HepG2 (cell line): ENCODE data around the gene ZNF644. TPM values are rescaled to one million over a fixed set of nuclear protein-coding genes. Genes with fewer than 3 reads are reported as not detected.

Experiments
- AHDC1 ChIP-seq: sonication (generic); formaldehyde crosslinking; IDR thresholded peaks from 2 replicates; pipeline ENCODE4 v1.5.1; 2020; ENCODE audit warnings: mild to moderate bottlenecking, missing genetic modification reagents, borderline replicate concordance
- FOXK1 ChIP-seq: sonication (generic); formaldehyde crosslinking; IDR thresholded peaks from 2 replicates; pipeline ENCODE4 v1.4.0; 2020; ENCODE audit warnings: low read depth, missing genetic modification reagents, borderline replicate concordance
- IRF9 ChIP-seq: sonication (generic); formaldehyde crosslinking; IDR thresholded peaks from 2 replicates; pipeline ENCODE4 v1.8.0; 2022; ENCODE audit warnings: missing genetic modification reagents, mild to moderate bottlenecking, borderline replicate concordance
- MIER3 ChIP-seq: IDR thresholded peaks from 2 replicates; pipeline ENCODE4 v1.6.1; 2016; ENCODE audit warnings: missing compliant biosample characterization, borderline replicate concordance
- NCOR1 ChIP-seq: fragments of 200-600 bp; sonication (generic); IDR thresholded peaks from 2 replicates; pipeline ENCODE4 v1.7.0; 2017; ENCODE audit warnings: antibody characterized with exemption, low read length, borderline replicate concordance
- NR2C2 ChIP-seq: sonication (generic); formaldehyde crosslinking; IDR thresholded peaks from 2 replicates; pipeline ENCODE4 v1.4.0; 2020; ENCODE audit warnings: missing genetic modification reagents, mild to moderate bottlenecking, moderate library complexity, borderline replicate concordance
- NR2F6 ChIP-seq, 2 experiments: IDR thresholded peaks; 2 replicates each; pipeline ENCODE4 v1.6.1; 2016; ENCODE audit warnings: antibody characterized with exemption in 1 of 2, mild to moderate bottlenecking in 1 of 2
- SMARCC2 ChIP-seq: fragments of 450-650 bp; IDR thresholded peaks from 2 replicates; pipeline ENCODE4 v1.6.1; 2017; ENCODE audit warnings: antibody characterized with exemption, mild to moderate bottlenecking
- THAP11 ChIP-seq: IDR thresholded peaks from 2 replicates; pipeline ENCODE4 v1.6.1; 2016; ENCODE audit warnings: missing biosample characterization, missing genetic modification reagents
- THYN1 ChIP-seq: sonication (generic); formaldehyde crosslinking; IDR thresholded peaks from 2 replicates; pipeline ENCODE4 v1.8.1; 2023; ENCODE audit warnings: low read depth, mild to moderate bottlenecking, moderate library complexity, missing genetic modification reagents, borderline replicate concordance
- YEATS2 ChIP-seq: sonication (generic); formaldehyde crosslinking; IDR thresholded peaks from 2 replicates; pipeline ENCODE4 v1.4.0; 2020; ENCODE audit warnings: missing genetic modification reagents, borderline replicate concordance
- ZBTB3 ChIP-seq: sonication (generic); formaldehyde crosslinking; IDR thresholded peaks from 2 replicates; pipeline ENCODE4 v1.4.0; 2020; ENCODE audit warnings: low read depth, mild to moderate bottlenecking, moderate library complexity, missing genetic modification reagents, borderline replicate concordance
- ZBTB8A ChIP-seq: sonication (generic); formaldehyde crosslinking; IDR thresholded peaks from 2 replicates; pipeline ENCODE4 v1.4.0; 2020; ENCODE audit warnings: mild to moderate bottlenecking, low read depth, missing genetic modification reagents, borderline replicate concordance
- ZNF276 ChIP-seq: sonication (generic); formaldehyde crosslinking; IDR thresholded peaks from 2 replicates; pipeline ENCODE4 v1.4.0; 2020; ENCODE audit warnings: mild to moderate bottlenecking, low read depth, missing genetic modification reagents
- ZNF331 ChIP-seq: sonication (generic); formaldehyde crosslinking; IDR thresholded peaks from 2 replicates; pipeline ENCODE4 v1.4.0; 2020; ENCODE audit warnings: missing genetic modification reagents
- ZNF446 ChIP-seq: sonication (generic); formaldehyde crosslinking; IDR thresholded peaks from 2 replicates; pipeline ENCODE4 v1.5.0; 2020; ENCODE audit warnings: mild to moderate bottlenecking, missing genetic modification reagents
- ZNF484 ChIP-seq: sonication (generic); formaldehyde crosslinking; IDR thresholded peaks from 2 replicates; pipeline ENCODE4 v1.5.1; 2020; ENCODE audit warnings: mild to moderate bottlenecking, low read depth, missing genetic modification reagents, borderline replicate concordance
- ZNF598 ChIP-seq: sonication (generic); formaldehyde crosslinking; IDR thresholded peaks from 2 replicates; pipeline ENCODE4 v1.5.1; 2020; ENCODE audit warnings: mild to moderate bottlenecking, missing genetic modification reagents, borderline replicate concordance
- ZNF839 ChIP-seq: sonication (generic); formaldehyde crosslinking; IDR thresholded peaks from 2 replicates; pipeline ENCODE4 v1.4.0; 2020; ENCODE audit warnings: missing genetic modification reagents, mild to moderate bottlenecking, borderline replicate concordance
- ZNF878 ChIP-seq: sonication (generic); formaldehyde crosslinking; IDR thresholded peaks from 2 replicates; pipeline ENCODE4 v1.8.1; 2023; ENCODE audit warnings: mild to moderate bottlenecking, missing genetic modification reagents, moderate library complexity
- polyA plus RNA-seq, 8 experiments: library from polyadenylated mRNA; depleted of rRNA in 3 of 8; stranded (reverse) in 7 of 8; unstranded in 1 of 8; fragments of >200 nt; fragmentation: Illumina TruSeq in 4 of 8; extraction: Trizol in 4 of 8; gene quantifications; 2 replicates each; pipeline versions ENCODE4 v1.2.1 to v1.2.3, GENCODE V29; 2011 to 2016; ENCODE audit warnings: low read depth in 4 of 8, missing spikeins in 1 of 8, mixed read lengths in 1 of 8; ENCODE audit not compliant: insufficient read depth in 1 of 8
- total RNA-seq, 5 experiments: library from RNA; depleted of rRNA; stranded (reverse); fragments of >200 nt; fragmentation: Illumina TruSeq; extraction: Trizol; gene quantifications; 2 replicates each; pipeline ENCODE4 v1.2.3, GENCODE V29; 2016; ENCODE audit warnings: low read depth in 1 of 5

Gene ZNF644
- total and polyA plus RNA-seq, 2 of the 13 experiments (the other 11 are each of a cell fraction or from before 2014, with no cell fraction given): 17.7 to 51.7 TPM

- peak; percentile 75; the same call in 1 of the 2 replicates for TF ChIP-seq AHDC1 (CRISPR knock-in tag)
- TF ChIP-seq ZNF598 (CRISPR knock-in tag): no peak
- TF ChIP-seq SMARCC2: no peak
- no peak for TF ChIP-seq NR2C2 (CRISPR knock-in tag)
- no peak for TF ChIP-seq THYN1 (CRISPR knock-in tag)
- TF ChIP-seq YEATS2 (CRISPR knock-in tag): no peak
- TF ChIP-seq ZNF878 (CRISPR knock-in tag): 0 out of 2 replicates have a peak, but pooled peaks have one; percentile 21
- TF ChIP-seq ZNF446 (CRISPR knock-in tag): no peak
- TF ChIP-seq THAP11: peak; percentile 48; the same call in 1 of the 2 replicates
- TF ChIP-seq MIER3 (CRISPR knock-in tag): no peak
- peak; percentile 37; the same call in 1 of the 2 replicates for TF ChIP-seq NCOR1
- TF ChIP-seq ZNF484 (CRISPR knock-in tag): no peak
- no peak for TF ChIP-seq IRF9 (CRISPR knock-in tag)
- peak; percentile 69; the same call in 1 of the 2 replicates for TF ChIP-seq FOXK1 (CRISPR knock-in tag)
- no peak for TF ChIP-seq ZBTB3 (CRISPR knock-in tag)
- TF ChIP-seq NR2F6 (IDR thresholded peaks at IDR 0.05): no peak
- no peak for TF ChIP-seq NR2F6 (CRISPR knock-in tag; IDR thresholded peaks at IDR 0.05)
- TF ChIP-seq ZNF331 (CRISPR knock-in tag): no peak
- TF ChIP-seq ZNF276 (CRISPR knock-in tag): no peak
- no peak for TF ChIP-seq ZBTB8A
- TF ChIP-seq ZNF839 (CRISPR knock-in tag): no peak
Measured at GRCh38 chr1:91036894-91037829, 15.3 kb upstream of the ZNF644 start (continued).
